HUES48 (cell line): ENCODE results near the gene SLC17A3.
A peak's percentile ranks its signal among the peaks of the same experiment; 100 is the strongest.

Experiments used
- H3K27ac ChIP-seq: one replicate; pipeline ENCODE4 v1.7.0; 2013; ENCODE audit warnings: low read depth, low read length, inconsistent platforms
- H3K27me3 ChIP-seq: 2 replicates; pipeline ENCODE4 v1.6.1; 2013; ENCODE audit warnings: mild to moderate bottlenecking, low read length; ENCODE audit not compliant: control insufficient read depth, insufficient read depth
- H3K36me3 ChIP-seq: 2 replicates; pipeline ENCODE4 v1.6.1; 2013; ENCODE audit warnings: low read length; ENCODE audit not compliant: control insufficient read depth, insufficient read depth
- H3K4me1 ChIP-seq: 2 replicates; pipeline ENCODE4 v1.6.1; 2013; ENCODE audit warnings: mild to moderate bottlenecking, low read length; ENCODE audit not compliant: control insufficient read depth, insufficient read depth
- H3K4me3 ChIP-seq: 2 replicates; pipeline ENCODE4 v1.5.1; 2013; ENCODE audit warnings: mild to moderate bottlenecking, low read depth, low read length
- H3K9ac ChIP-seq: 2 replicates; pipeline ENCODE4 v1.6.1; 2013; ENCODE audit warnings: mild to moderate bottlenecking, low read depth, low read length, moderate library complexity
- H3K9me3 ChIP-seq: 2 replicates; pipeline ENCODE4 v1.6.1; 2013; ENCODE audit warnings: low read length; ENCODE audit not compliant: control insufficient read depth, insufficient read depth

SLC17A3 gene

GRCh38 chr6:25889877-25890853 is 16.1 kb upstream of the SLC17A3 start:
- no peaks in the 10 kb centered on the region for H3K9me3 ChIP-seq
- no peaks in the 10 kb centered on the region for H3K4me1 ChIP-seq
- H3K4me3 ChIP-seq: no peak overlapping the region
- no peaks in the 10 kb centered on the region for H3K36me3 ChIP-seq
- H3K9ac ChIP-seq: no peak overlapping the region
- no peaks in the 10 kb centered on the region for H3K27me3 ChIP-seq
- H3K27ac ChIP-seq: no peak overlapping the region

DNA sequence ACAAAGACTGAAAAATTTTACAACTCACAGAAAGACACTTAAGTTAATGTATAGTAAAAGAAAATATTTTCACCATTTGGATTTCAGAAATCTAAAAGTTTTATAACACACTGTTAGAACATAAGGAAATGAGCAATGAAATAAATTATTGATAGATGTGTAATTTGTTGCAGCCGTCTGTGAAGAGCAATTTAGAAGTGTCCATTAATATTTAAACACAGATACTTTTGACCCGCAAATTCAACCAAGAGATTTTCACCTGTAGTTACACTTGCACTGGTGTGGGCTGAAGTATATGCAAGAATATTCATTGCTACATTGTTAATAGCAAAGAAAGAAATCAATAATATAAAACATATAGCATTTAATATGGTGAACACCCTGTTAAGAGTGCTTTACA is 14.6 kb upstream of the SLC17A3 start:
- Histone ChIP-seq H3K9me3 (no peaks in the 10 kb centered on the region), H3K27me3 (no peaks in the 10 kb centered on the region), H3K9ac (no peak overlapping the region), H3K36me3 (no peaks in the 10 kb centered on the region), H3K4me3 (no peak overlapping the region), H3K4me1 (no peaks in the 10 kb centered on the region), H3K27ac (no peak overlapping the region)

GRCh38 chr6:25886066-25886465 is 12.0 kb upstream of the SLC17A3 start:
- no peak overlapping the region for H3K9ac ChIP-seq
- H3K4me3 ChIP-seq: no peak overlapping the region
- no peaks in the 10 kb centered on the region for H3K36me3 ChIP-seq
- H3K9me3 ChIP-seq: no peaks in the 10 kb centered on the region
- no peak overlapping the region for H3K27ac ChIP-seq
- H3K27me3 ChIP-seq: no peaks in the 10 kb centered on the region
- H3K4me1 ChIP-seq: no peaks in the 10 kb centered on the region

DNA sequence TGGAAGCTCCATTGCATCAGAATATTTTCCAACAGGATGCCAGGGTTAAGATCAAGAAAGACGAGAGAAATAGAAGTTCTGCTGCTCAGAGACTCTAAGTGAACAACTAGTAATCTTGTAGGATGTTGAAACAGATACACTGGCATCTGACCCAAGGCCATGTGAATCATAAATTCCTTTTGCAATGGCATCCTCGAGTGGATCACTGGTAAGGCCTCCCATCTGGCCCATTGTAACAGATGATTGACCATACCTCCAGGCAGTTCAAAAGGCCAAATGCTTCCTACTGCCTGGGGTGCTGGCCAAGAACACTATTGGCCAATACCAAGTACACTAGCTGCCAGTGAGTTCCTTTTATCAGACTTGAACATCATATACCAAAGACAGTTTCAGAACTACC is 9.9 kb upstream of the SLC17A3 start:
- H3K27ac ChIP-seq: no peak overlapping the region

GRCh38 chr6:25883536-25883935 is 9.5 kb upstream of the SLC17A3 start:
- no peaks in the 10 kb centered on the region for H3K27me3 ChIP-seq
- no peaks in the 10 kb centered on the region for H3K36me3 ChIP-seq
- no peak overlapping the region for H3K4me3 ChIP-seq
- H3K27ac ChIP-seq: no peak overlapping the region
- no peaks in the 10 kb centered on the region for H3K9me3 ChIP-seq
- H3K4me1 ChIP-seq: no peaks in the 10 kb centered on the region
- H3K9ac ChIP-seq: no peak overlapping the region

More for the DNA sequence above, 9.9 kb upstream of the SLC17A3 start:
- H3K27me3 ChIP-seq: no peaks in the 10 kb centered on the region
- H3K9me3 ChIP-seq: no peaks in the 10 kb centered on the region
- no peak overlapping the region for H3K9ac ChIP-seq
- H3K4me1 ChIP-seq: no peaks in the 10 kb centered on the region
- H3K4me3 ChIP-seq: no peak overlapping the region
- H3K36me3 ChIP-seq: no peaks in the 10 kb centered on the region

- Histone ChIP-seq H3K4me1 (no peaks in the 10 kb centered on the region), H3K9me3 (no peaks in the 10 kb centered on the region), H3K27me3 (no peaks in the 10 kb centered on the region), H3K9ac (no peak overlapping the region), H3K36me3 (no peaks in the 10 kb centered on the region), H3K4me3 (peak overlapping the region; percentile 47; the same call in 1 of the 2 replicates), H3K27ac (no peak overlapping the region)
These were observed 8.0 kb upstream of the SLC17A3 start for GRCh38 chr6:25882051-25882496.

- no peak overlapping the region for H3K4me3 ChIP-seq
- no peaks in the 10 kb centered on the region for H3K36me3 ChIP-seq
- no peaks in the 10 kb centered on the region for H3K27me3 ChIP-seq
- H3K4me1 ChIP-seq: no peaks in the 10 kb centered on the region
- no peaks in the 10 kb centered on the region for H3K9me3 ChIP-seq
- no peak overlapping the region for H3K9ac ChIP-seq
- no peak overlapping the region for H3K27ac ChIP-seq
These were observed 6.6 kb upstream of the SLC17A3 start for GRCh38 chr6:25880601-25881000.

- no peak overlapping the region for H3K4me3 ChIP-seq
- H3K9ac ChIP-seq: no peak overlapping the region
- H3K9me3 ChIP-seq: no peaks in the 10 kb centered on the region
- no peaks in the 10 kb centered on the region for H3K27me3 ChIP-seq
- no peaks in the 10 kb centered on the region for H3K36me3 ChIP-seq
- no peak overlapping the region for H3K27ac ChIP-seq
- no peaks in the 10 kb centered on the region for H3K4me1 ChIP-seq
These were observed 4.8 kb upstream of the SLC17A3 start for GRCh38 chr6:25878721-25879322.

DNA sequence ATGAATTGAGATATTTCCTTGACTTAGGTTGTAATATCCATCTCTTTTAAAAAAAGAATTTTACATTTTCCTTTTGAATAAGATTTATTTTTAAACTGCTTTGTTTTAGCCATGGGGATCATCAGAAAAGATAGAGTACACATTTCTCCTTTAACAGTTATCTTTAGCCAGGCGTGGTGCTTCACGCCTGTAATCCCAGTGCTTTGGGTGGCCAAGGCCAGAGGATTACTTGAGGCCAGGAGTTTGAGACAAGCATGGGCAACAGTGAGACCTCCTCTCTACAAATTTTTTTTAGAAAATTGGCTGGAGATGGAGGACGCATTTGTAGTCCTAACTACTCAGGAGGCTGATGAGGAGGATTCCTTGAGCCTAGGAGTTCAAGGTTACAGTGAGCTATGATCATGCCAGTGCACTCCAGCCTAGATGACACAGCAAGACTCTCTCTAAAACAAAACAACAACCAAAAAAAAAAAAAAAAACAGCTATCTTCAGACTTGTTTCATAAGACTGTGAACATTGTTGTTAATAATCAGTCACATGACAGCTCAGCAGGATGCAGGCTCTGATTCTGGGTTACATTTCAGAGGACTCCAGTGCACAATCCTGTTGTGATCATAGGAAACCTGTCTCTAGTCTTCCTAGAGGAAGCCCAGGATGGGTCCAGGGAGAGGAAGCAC is 2.0 kb upstream of the SLC17A3 start:
- no peaks in the 10 kb centered on the region for H3K36me3 ChIP-seq
- no peak overlapping the region for H3K4me3 ChIP-seq
- H3K4me1 ChIP-seq: no peaks in the 10 kb centered on the region
- no peaks in the 10 kb centered on the region for H3K27me3 ChIP-seq
- no peak overlapping the region for H3K27ac ChIP-seq
- no peaks in the 10 kb centered on the region for H3K9me3 ChIP-seq
- no peak overlapping the region for H3K9ac ChIP-seq

DNA sequence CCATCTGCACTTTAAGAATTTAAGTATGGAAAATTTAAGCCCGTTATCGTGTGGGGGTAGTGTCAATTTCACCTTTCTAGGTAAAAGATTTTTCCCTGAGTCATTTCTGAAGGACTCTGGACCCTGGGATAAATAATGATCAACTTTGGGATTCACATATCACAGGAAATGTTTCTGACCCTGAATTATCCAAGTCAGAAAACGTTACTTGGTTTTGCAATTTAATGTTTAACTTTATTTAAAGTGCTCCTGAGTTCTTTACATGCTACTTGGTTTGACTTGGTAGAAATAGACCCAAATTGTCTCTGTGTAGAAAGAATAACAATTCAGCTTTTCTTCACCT is 1.5 kb upstream of the SLC17A3 start:
- no peak overlapping the region for H3K27ac ChIP-seq
- no peaks in the 10 kb centered on the region for H3K9me3 ChIP-seq
- H3K36me3 ChIP-seq: no peaks in the 10 kb centered on the region
- no peak overlapping the region for H3K4me3 ChIP-seq
- H3K4me1 ChIP-seq: no peaks in the 10 kb centered on the region
- H3K27me3 ChIP-seq: no peaks in the 10 kb centered on the region
- no peak overlapping the region for H3K9ac ChIP-seq
